PC-3 (cell line): ENCODE data around the gene ABCF3.

Experiments used
- EZH2 ChIP-seq: fragments of 300-600 bp; sonication (generic); IDR thresholded peaks from one replicate; pipeline ENCODE4 v1.6.1; 2017; ENCODE audit warnings: antibody characterized with exemption, mild to moderate bottlenecking, low read length; ENCODE audit not compliant: unreplicated experiment
- EZH2phosphoT487 ChIP-seq: fragments of 300-600 bp; sonication (generic); IDR thresholded peaks from 2 replicates; pipeline ENCODE4 v1.6.1; 2018; ENCODE audit warnings: mild to moderate bottlenecking, antibody characterized with exemption, low read length, borderline replicate concordance
- TF ChIP-seq, protein P1 (sequence below): fragments of 300-600 bp; sonication (generic); conservative IDR thresholded peaks from 2 replicates; pipeline ENCODE4 v1.5.1; 2017; ENCODE audit warnings: antibody characterized with exemption, low read depth, mild to moderate bottlenecking, low read length

DNA sequence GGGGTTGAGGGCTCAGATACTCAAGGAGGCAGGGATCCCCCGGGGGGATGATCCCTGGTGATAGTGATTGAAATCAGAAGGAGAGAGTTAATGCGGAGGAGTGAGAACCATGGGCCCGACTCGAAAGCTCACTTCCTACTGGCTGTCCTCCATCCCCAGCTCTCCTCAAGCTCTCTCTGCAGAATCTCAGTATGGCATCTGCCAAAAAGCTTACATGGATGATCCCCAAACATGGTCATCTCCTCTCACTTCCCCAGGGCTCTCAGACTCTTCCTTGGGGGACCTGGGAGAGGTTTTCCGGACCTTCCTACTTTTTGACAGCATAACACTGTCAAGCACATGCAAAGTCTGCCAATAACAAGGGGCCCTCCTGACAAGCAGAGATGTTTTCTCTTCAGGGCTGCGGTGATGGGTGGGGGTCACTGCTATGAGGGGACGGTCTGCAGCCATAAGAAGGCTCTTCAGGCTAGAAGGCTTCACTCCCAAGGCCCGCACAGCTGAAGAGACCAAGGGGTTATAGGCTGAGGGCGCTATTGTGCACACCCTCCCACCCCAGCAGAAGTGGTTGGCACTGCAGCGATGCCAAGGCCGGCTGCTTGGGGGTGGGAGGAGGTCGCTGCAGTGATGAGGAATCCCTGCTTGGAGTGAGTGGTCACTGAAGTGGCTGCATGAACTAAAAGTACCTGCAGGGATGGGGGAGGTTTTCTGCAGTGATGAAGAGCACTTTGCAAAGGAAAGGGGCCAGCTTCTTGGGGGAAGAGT, 42.6 kb downstream of the ABCF3 start:
- TF ChIP-seq, protein P1, sequence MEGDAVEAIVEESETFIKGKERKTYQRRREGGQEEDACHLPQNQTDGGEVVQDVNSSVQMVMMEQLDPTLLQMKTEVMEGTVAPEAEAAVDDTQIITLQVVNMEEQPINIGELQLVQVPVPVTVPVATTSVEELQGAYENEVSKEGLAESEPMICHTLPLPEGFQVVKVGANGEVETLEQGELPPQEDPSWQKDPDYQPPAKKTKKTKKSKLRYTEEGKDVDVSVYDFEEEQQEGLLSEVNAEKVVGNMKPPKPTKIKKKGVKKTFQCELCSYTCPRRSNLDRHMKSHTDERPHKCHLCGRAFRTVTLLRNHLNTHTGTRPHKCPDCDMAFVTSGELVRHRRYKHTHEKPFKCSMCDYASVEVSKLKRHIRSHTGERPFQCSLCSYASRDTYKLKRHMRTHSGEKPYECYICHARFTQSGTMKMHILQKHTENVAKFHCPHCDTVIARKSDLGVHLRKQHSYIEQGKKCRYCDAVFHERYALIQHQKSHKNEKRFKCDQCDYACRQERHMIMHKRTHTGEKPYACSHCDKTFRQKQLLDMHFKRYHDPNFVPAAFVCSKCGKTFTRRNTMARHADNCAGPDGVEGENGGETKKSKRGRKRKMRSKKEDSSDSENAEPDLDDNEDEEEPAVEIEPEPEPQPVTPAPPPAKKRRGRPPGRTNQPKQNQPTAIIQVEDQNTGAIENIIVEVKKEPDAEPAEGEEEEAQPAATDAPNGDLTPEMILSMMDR = no peak
- TF ChIP-seq EZH2 = no peak
- no peak for TF ChIP-seq EZH2phosphoT487
